Sigmoid colon (tissue), 7 donors: ENCODE results near the gene ITGB8. TPM values are rescaled to one million over a fixed set of nuclear protein-coding genes. Genes with fewer than 3 reads are reported as not detected.

Source experiments
- DNase-seq: peaks from one replicate; pipeline ENCODE4 v3.0.0-alpha.2; 2019
- H3K27ac ChIP-seq, 4 donors: fragments of 200-600 bp; sonication (generic); one replicate each; pipeline ENCODE4 v1.5.1; 2016 to 2019; ENCODE audit warnings: mild to moderate bottlenecking in 1 of 4
- H3K27me3 ChIP-seq, 3 donors: fragments of 200-600 bp; sonication (generic); one replicate each; pipeline ENCODE4 v1.5.1; 2019; ENCODE audit warnings: mild to moderate bottlenecking in 1 of 3
- H3K36me3 ChIP-seq, 4 donors: fragments of 200-600 bp; sonication (generic); one replicate each; pipeline ENCODE4 v1.5.1; 2016 to 2019
- H3K4me1 ChIP-seq, 4 donors: fragments of 200-600 bp; sonication (generic); one replicate each; pipeline ENCODE4 v1.5.1; 2017 to 2019
- H3K4me3 ChIP-seq, 4 donors: fragments of 200-600 bp; sonication (generic); one replicate each; pipeline ENCODE4 v1.5.1; 2017 to 2019; ENCODE audit warnings: mild to moderate bottlenecking in 2 of 4, moderate library complexity in 1 of 4
- H3K9me3 ChIP-seq, 4 donors: fragments of 200-600 bp in 3 of 4; sonication (generic) in 3 of 4; one replicate each; pipeline versions ENCODE4 v1.5.1 to v1.6.1; 2013 to 2019
- CTCF ChIP-seq, 4 experiments: fragments of 450-650 bp in 3 of 4; fragments of 200-600 bp in 1 of 4; IDR thresholded peaks; one replicate each; pipeline ENCODE4 v1.5.1; 2016 to 2019; ENCODE audit warnings: antibody characterized with exemption in 4 of 4, mild to moderate bottlenecking in 3 of 4, moderate library complexity in 2 of 4
- EP300 ChIP-seq, 4 donors: sonication (generic); formaldehyde crosslinking; IDR thresholded peaks; one replicate each; pipeline ENCODE4 v1.6.1; 2017; ENCODE audit warnings: antibody characterized with exemption in 4 of 4
- POLR2A ChIP-seq, 2 donors: fragments of 450-650 bp; IDR thresholded peaks; one replicate each; pipeline ENCODE4 v1.6.1; 2016; ENCODE audit warnings: antibody characterized with exemption in 2 of 2, mild to moderate bottlenecking in 2 of 2, moderate library complexity in 2 of 2
- POLR2AphosphoS5 ChIP-seq, 4 donors: sonication (generic); formaldehyde crosslinking; IDR thresholded peaks; one replicate each; pipeline ENCODE4 v1.6.1; 2017; ENCODE audit warnings: antibody characterized with exemption in 4 of 4
- WGBS, 2 donors: extraction: QIAGEN DNeasy Blood & Tissue Kit; methylation state at CpG; one replicate each; pipeline ENCODE4 v1.1.7; 2013; 5-methylcytosine and 5-hydroxymethylcytosine counted together
- intact Hi-C: fragments of 100-400 bp; cut with DNase I; formaldehyde crosslinking; loops from one replicate; pipeline ENCODE4 v1.15.1; 2023
- polyA plus RNA-seq, 3 donors: library from polyadenylated mRNA; stranded (reverse); fragments of 200-250 nt; gene quantifications; one replicate each; pipeline ENCODE4 v1.2.3, GENCODE V29; 2013
- total RNA-seq, 4 donors: library from RNA; depleted of rRNA; stranded (reverse); fragments of >200 nt; gene quantifications; one replicate each; pipeline ENCODE4 v1.1.0, GENCODE V29; 2016
- donor health status: healthy with polysubstance abuse.
- donor health status: Bipolar disorder and iron deficiency.
- donor health status: healthy.

Gene ITGB8
- total and polyA plus RNA-seq, 7 donors, result 0.23 to 22.4 (median 9.0) TPM

GRCh38 chr7:20350518-20350951 is 19.8 kb downstream of the ITGB8 start:
- intact Hi-C loops, result no loop called here
- Histone ChIP-seq H3K27ac (peak overlapping the region; percentile 63 to 78 (median 66)), H3K4me3 (peak overlapping the region in 1 of 4 donors; percentile 15), H3K36me3 (no peaks in the 10 kb centered on the region), H3K4me1 (peaks cover 0 to 31% (median 23%) of the 10 kb centered on the region in 4 donors), H3K27me3 (no peaks in the 10 kb centered on the region), H3K9me3 (no peaks in the 10 kb centered on the region)
- TF ChIP-seq EP300 (IDR thresholded peaks at IDR 0.05) (no peak), POLR2AphosphoS5 (IDR thresholded peaks at IDR 0.05) (peak in 3 of 4 donors; percentile 8 to 35 (median 18))
- DNase-seq, result peak; percentile 70
- WGBS, 2 donors, result 9 to 30% methylated on average over 4 of the region's 4 CpGs

GRCh38 chr7:20350996-20351692 is 20.4 kb downstream of the ITGB8 start:
- Histone ChIP-seq H3K4me1 (peaks cover 0 to 31% (median 23%) of the 10 kb centered on the region in 4 donors), H3K4me3 (peak overlapping the region in 1 of 4 donors; percentile 15), H3K36me3 (no peaks in the 10 kb centered on the region), H3K9me3 (no peaks in the 10 kb centered on the region), H3K27me3 (no peaks in the 10 kb centered on the region), H3K27ac (peak overlapping the region; percentile 63 to 78 (median 66))
- TF ChIP-seq EP300 (IDR thresholded peaks at IDR 0.05) (no peak), POLR2AphosphoS5 (IDR thresholded peaks at IDR 0.05) (no peak)
- intact Hi-C loops, result no loop called here
- 90 to 93% methylated on average over 1 of the region's 1 CpG for WGBS, 2 donors
- DNase-seq, result no peak

GRCh38 chr7:20351901-20352300 is 21.2 kb downstream of the ITGB8 start:
- Histone ChIP-seq H3K36me3 (no peaks in the 10 kb centered on the region), H3K9me3 (no peaks in the 10 kb centered on the region), H3K4me3 (no peak overlapping the region), H3K27me3 (no peaks in the 10 kb centered on the region), H3K27ac (peak overlapping the region in 3 of 4 donors; percentile 18 to 78 (median 21)), H3K4me1 (peaks cover 0 to 31% (median 23%) of the 10 kb centered on the region in 4 donors)
- DNase-seq, result no peak
- WGBS, 2 donors, result 37 to 46% methylated on average over 1 of the region's 1 CpG
- intact Hi-C loops, result no loop called here
- TF ChIP-seq CTCF (IDR thresholded peaks at IDR 0.05) (no peak), POLR2AphosphoS5 (IDR thresholded peaks at IDR 0.05) (no peak), POLR2A (IDR thresholded peaks at IDR 0.05) (no peak), EP300 (IDR thresholded peaks at IDR 0.05) (no peak)

- peaks cover 0 to 31% (median 23%) of the 10 kb centered on the region in 4 donors for H3K4me1 ChIP-seq
- H3K27ac ChIP-seq, result no peak overlapping the region
- no peak overlapping the region for H3K4me3 ChIP-seq
- WGBS, 2 donors, result 64 to 78% methylated on average over 4 of the region's 4 CpGs
- intact Hi-C loops, result no loop called here
- no peak for DNase-seq
- no peaks in the 10 kb centered on the region for H3K27me3 ChIP-seq
- H3K9me3 ChIP-seq, result no peaks in the 10 kb centered on the region
- TF ChIP-seq CTCF (IDR thresholded peaks at IDR 0.05), result no peak
- TF ChIP-seq POLR2A (IDR thresholded peaks at IDR 0.05), result no peak
- TF ChIP-seq EP300 (IDR thresholded peaks at IDR 0.05), result no peak
- TF ChIP-seq POLR2AphosphoS5 (IDR thresholded peaks at IDR 0.05), result no peak
- H3K36me3 ChIP-seq, result no peaks in the 10 kb centered on the region
These were observed 22.0 kb downstream of the ITGB8 start for GRCh38 chr7:20352573-20353306.

- Histone ChIP-seq H3K4me3 (no peak overlapping the region), H3K36me3 (no peaks in the 10 kb centered on the region), H3K27me3 (no peaks in the 10 kb centered on the region), H3K4me1 (peaks cover 0 to 39% (median 26%) of the 10 kb centered on the region in 4 donors), H3K27ac (no peak overlapping the region), H3K9me3 (no peaks in the 10 kb centered on the region)
- no peak for DNase-seq
- TF ChIP-seq POLR2AphosphoS5 (IDR thresholded peaks at IDR 0.05) (no peak), CTCF (IDR thresholded peaks at IDR 0.05) (no peak)
- WGBS, 2 donors, result 53 to 74% methylated on average over 9 of the region's 9 CpGs
- intact Hi-C loops, result no loop called here
These were observed 24.2 kb downstream of the ITGB8 start for GRCh38 chr7:20354610-20355528.
